Lung (tissue), 12 donors: ENCODE measurements around the gene TOLLIP. TPM values are rescaled to one million over a fixed set of nuclear protein-coding genes. Genes with fewer than 3 reads are reported as not detected.
"Not testable (repeated sequence)": the region's sequence is repeated elsewhere in the genome, so short reads cannot be mapped to it uniquely, and the experiment has no call there.

Experiments
- ATAC-seq: fragments of 200-7000 bp; cut with Tn5 transposase; one replicate; pipeline ENCODE4 v1.9.1; 2020; ENCODE audit warnings: moderate number of reproducible peaks; ENCODE audit not compliant: insufficient read depth, low FRiP score
- DNase-seq, 3 donors: peaks; one replicate each; pipeline ENCODE4 v3.0.0-alpha.2; 2013 to 2017
- H3K27ac ChIP-seq, 2 donors: one replicate each; pipeline ENCODE4 v1.5.1; 2013; ENCODE audit warnings: mild to moderate bottlenecking in 2 of 2, moderate library complexity in 2 of 2, control low read depth in 1 of 2, inconsistent platforms in 1 of 2, low read depth in 1 of 2, low read length in 1 of 2
- H3K27me3 ChIP-seq, 3 donors: one replicate each; pipeline ENCODE4 v1.5.1; 2013; ENCODE audit warnings: low read length in 2 of 3; ENCODE audit not compliant: control insufficient read depth in 3 of 3, insufficient read depth in 3 of 3
- H3K36me3 ChIP-seq, 4 donors: one replicate each; pipeline ENCODE4 v1.5.1; 2013; ENCODE audit warnings: low read length in 4 of 4, mild to moderate bottlenecking in 1 of 4, moderate library complexity in 1 of 4; ENCODE audit not compliant: control insufficient read depth in 4 of 4, insufficient read depth in 4 of 4
- H3K4me1 ChIP-seq, 5 donors: one replicate each; pipeline ENCODE4 v1.5.1; 2013; ENCODE audit warnings: low read length in 5 of 5, mild to moderate bottlenecking in 2 of 5, moderate library complexity in 1 of 5; ENCODE audit not compliant: control insufficient read depth in 5 of 5, insufficient read depth in 5 of 5
- H3K4me3 ChIP-seq: one replicate; pipeline ENCODE4 v1.5.1; 2013; ENCODE audit warnings: mild to moderate bottlenecking, control low read depth, moderate library complexity
- H3K9ac ChIP-seq, 2 donors: one replicate each; pipeline ENCODE4 v1.5.1; 2013; ENCODE audit warnings: low read length in 2 of 2, control low read depth in 1 of 2; ENCODE audit not compliant: insufficient read depth in 1 of 2
- H3K9me3 ChIP-seq, 4 donors: one replicate each; pipeline ENCODE4 v1.5.1; 2013; ENCODE audit warnings: low read length in 3 of 4, mild to moderate bottlenecking in 1 of 4, moderate library complexity in 1 of 4; ENCODE audit not compliant: control insufficient read depth in 4 of 4, insufficient read depth in 3 of 4
- WGBS, 2 donors: extraction: QIAGEN DNeasy Blood & Tissue Kit; methylation state at CpG; one replicate each; pipeline ENCODE4 v1.1.7; 2013; 5-methylcytosine and 5-hydroxymethylcytosine counted together
- polyA plus RNA-seq, 2 donors: library from polyadenylated mRNA; stranded (reverse); fragments of 200-250 nt; gene quantifications; one replicate each; pipeline ENCODE4 v1.2.1, GENCODE V29; 2013
- total RNA-seq, 2 donors: library from RNA; depleted of rRNA in 1 of 2; stranded (reverse); fragments of >200 nt in 1 of 2; gene quantifications; one replicate each; pipeline ENCODE4 v1.2.1, GENCODE V29; 2014 to 2021
- TF ChIP-seq, protein P1 (sequence below): IDR thresholded peaks from 2 replicates; pipeline ENCODE4 v1.5.1; 2012; ENCODE audit warnings: mild to moderate bottlenecking; ENCODE audit errors: control extremely low read depth, extremely low read depth
- donor health status: control.
- donor health status: control.
- donor health status: Bipolar disorder and iron deficiency.
- donor health status: healthy.
- donor health status: DM: yes; HTN: yes; CAD: no.

The TOLLIP gene
- total and polyA plus RNA-seq, 4 donors: 26.9 to 79.4 (median 43.4) TPM

DNA sequence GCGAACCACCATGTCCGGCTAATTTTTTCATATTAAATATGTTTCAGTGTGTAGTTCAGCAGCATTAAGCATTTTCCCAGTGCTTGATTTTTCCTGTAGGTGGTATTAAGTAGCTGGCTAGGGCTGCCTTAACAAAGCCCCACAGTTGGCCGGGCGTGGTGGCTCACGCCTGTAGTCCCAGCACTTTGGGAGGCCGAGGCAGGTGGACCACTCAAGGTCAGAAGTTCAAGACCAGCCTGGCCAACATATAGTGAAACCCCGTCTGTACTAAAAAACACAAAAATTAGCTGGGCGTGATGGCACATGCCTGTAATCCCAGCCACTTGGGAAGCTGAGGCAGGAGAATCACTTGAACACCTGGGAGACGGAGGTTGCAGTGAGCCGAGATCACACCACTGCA is 33.5 kb upstream of the TOLLIP start:
- WGBS, 2 donors: 89 to 94% methylated on average over 10 of the region's 10 CpGs
- TF ChIP-seq, protein P1, sequence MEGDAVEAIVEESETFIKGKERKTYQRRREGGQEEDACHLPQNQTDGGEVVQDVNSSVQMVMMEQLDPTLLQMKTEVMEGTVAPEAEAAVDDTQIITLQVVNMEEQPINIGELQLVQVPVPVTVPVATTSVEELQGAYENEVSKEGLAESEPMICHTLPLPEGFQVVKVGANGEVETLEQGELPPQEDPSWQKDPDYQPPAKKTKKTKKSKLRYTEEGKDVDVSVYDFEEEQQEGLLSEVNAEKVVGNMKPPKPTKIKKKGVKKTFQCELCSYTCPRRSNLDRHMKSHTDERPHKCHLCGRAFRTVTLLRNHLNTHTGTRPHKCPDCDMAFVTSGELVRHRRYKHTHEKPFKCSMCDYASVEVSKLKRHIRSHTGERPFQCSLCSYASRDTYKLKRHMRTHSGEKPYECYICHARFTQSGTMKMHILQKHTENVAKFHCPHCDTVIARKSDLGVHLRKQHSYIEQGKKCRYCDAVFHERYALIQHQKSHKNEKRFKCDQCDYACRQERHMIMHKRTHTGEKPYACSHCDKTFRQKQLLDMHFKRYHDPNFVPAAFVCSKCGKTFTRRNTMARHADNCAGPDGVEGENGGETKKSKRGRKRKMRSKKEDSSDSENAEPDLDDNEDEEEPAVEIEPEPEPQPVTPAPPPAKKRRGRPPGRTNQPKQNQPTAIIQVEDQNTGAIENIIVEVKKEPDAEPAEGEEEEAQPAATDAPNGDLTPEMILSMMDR: no peak
- no peaks in the 10 kb centered on the region for H3K36me3 ChIP-seq

DNA sequence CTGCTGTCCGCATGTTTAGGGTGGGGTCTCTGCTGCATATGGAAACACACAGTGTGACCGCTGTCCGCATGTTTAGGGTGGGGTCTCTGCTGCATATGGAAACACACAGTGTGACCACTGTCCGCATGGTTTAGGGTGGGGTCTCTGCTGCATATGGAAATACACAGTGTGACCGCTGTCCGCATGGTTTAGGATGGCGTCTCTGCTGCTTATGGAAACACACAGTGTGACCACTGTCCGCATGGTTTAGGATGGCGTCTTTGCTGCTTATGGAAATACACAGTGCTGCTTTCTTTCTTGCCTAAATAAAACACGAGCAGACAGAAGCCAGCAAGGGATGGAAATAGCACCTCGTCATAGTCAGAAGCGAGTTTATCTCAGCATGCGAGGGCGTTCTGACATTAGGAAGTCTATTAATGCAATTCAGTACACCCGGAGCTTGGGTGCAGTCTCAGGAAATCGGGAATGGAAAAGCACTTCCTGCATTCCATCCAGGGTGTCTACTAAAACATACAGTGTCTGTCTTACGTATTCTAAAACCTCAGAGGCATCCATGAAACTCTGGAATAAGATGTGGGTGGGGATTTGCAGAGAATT is 32.6 kb upstream of the TOLLIP start:
- no peak for ATAC-seq
- Histone ChIP-seq H3K9me3 (no peaks in the 10 kb centered on the region), H3K36me3 (no peaks in the 10 kb centered on the region), H3K27ac (no peak overlapping the region), H3K4me3 (no peak overlapping the region), H3K9ac (no peak overlapping the region), H3K27me3 (peaks cover 0 to 14% (median 3%) of the 10 kb centered on the region in 3 donors), H3K4me1 (peaks cover 0 to 4% (median 2%) of the 10 kb centered on the region in 5 donors)
- TF ChIP-seq, protein P1: no peak
- peak in 2 of 3 donors; percentile 49 to 51 for DNase-seq
- WGBS, 2 donors: 45 to 47% methylated on average over 17 of the region's 17 CpGs

More for the DNA sequence above, 33.5 kb upstream of the TOLLIP start:
- H3K4me3 ChIP-seq: no peak overlapping the region
- H3K9ac ChIP-seq: no peak overlapping the region
- no peaks in the 10 kb centered on the region for H3K9me3 ChIP-seq
- peaks cover 0 to 14% (median 3%) of the 10 kb centered on the region in 3 donors for H3K27me3 ChIP-seq
- H3K27ac ChIP-seq: no peak overlapping the region
- ATAC-seq (no peak), DNase-seq (no peak)
- peaks cover 0 to 4% (median 2%) of the 10 kb centered on the region in 5 donors for H3K4me1 ChIP-seq

DNA sequence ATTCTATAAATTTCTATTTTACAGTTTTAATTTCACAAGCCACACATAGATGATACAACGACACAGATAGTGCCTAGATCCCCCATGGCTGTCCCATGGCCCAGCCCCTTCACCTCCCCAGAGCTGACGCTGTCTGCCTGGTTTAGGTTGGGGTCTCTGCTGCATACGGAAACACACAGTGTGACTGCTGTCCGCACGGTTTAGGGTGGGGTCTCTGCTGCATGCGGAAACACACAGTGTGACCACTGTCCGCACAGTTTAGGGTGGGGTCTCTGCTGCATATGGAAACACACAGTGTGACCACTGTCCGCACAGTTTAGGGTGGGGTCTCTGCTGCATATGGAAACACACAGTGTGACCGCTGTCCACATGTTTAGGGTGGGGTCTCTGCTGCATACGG is 31.8 kb upstream of the TOLLIP start:
- not testable (repeated sequence) for H3K27ac ChIP-seq, H3K4me3 ChIP-seq, DNase-seq, H3K9ac ChIP-seq, ATAC-seq, H3K4me1 ChIP-seq, H3K9me3 ChIP-seq, H3K36me3 ChIP-seq
- 85 to 87% methylated on average over 10 of the region's 10 CpGs for WGBS, 2 donors
- H3K27me3 ChIP-seq: peaks cover 0 to 14% (median 3%) of the 10 kb centered on the region in 3 donors

DNA sequence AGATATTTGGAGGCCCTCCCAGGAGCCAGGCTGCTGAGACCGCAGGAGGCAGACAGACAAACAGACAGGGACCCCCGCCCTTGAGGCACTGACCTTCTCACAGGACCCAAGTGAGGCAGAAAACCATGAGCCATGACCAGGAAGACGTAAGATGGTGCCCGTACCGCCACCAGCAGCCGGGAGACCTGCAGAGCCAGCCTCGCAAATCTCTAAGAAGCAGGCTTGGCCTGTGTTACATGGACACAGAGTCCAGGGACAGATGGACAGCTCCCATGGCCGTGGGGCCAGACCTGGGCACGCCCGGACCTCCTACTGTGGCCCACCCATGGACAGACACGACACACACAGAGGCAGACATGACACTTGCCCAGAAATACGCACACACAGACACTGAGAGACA is 30.7 kb upstream of the TOLLIP start:
- 79 to 86% methylated on average over 12 of the region's 12 CpGs for WGBS, 2 donors
- no peak overlapping the region for H3K9ac ChIP-seq
- peaks cover 6 to 11% (median 9%) of the 10 kb centered on the region in 5 donors for H3K4me1 ChIP-seq
- DNase-seq (no peak), ATAC-seq (no peak)
- peaks cover 0 to 22% (median 3%) of the 10 kb centered on the region in 3 donors for H3K27me3 ChIP-seq
- H3K4me3 ChIP-seq: no peak overlapping the region
- no peak overlapping the region for H3K27ac ChIP-seq
- H3K9me3 ChIP-seq: no peaks in the 10 kb centered on the region
- H3K36me3 ChIP-seq: no peaks in the 10 kb centered on the region
- TF ChIP-seq, protein P1: no peak
